ENCODE data around the gene KRTAP9-7. TPM values are rescaled to one million over a fixed set of nuclear protein-coding genes. Genes with fewer than 3 reads are reported as not detected.
"Not testable (repeated sequence)": the region's sequence is repeated elsewhere in the genome, so short reads cannot be mapped to it uniquely, and the experiment has no call there.

KRTAP9-7 gene
- total RNA-seq, 2 donors from 2014 or later = not detected

DNA sequence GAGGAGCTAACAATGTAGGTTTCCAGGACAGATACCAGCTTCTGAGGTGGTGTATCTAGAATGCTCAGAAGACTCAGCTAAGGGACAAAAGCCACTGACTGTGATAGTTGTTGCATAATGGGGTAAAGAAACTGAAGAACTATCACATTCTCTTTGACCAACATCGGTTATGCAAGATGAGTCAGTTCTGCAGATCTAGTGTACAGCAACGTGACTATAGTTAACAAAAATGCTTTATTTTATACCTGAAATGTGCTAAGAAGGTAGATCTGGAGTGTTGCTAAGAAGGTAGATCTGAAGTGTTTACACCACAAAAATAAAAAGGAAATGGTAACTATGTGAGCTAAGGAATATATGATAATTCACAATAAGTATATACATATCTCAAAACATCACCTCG is 7.8 kb upstream of the KRTAP9-7 start:
- DNase-seq (ENCODE audit: low spot score) = no peak

DNA sequence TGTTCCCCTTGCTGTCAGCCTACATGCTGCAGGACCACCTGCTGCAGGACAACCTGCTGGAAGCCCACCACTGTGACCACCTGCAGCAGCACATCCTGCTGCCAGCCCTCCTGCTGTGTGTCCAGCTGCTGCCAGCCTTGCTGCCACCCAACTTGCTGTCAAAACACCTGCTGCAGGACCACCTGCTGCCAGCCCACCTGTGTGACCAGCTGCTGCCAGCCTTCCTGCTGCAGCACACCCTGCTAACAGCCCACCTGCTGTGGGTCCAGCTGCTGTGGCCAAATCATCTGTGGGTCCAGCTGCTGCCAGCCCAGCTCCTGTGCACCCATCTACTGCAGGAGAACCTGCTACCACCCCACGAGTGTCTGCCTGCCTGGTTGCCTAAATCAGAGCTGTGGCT is 4.2 kb upstream of the KRTAP9-7 start:
- intact Hi-C loops (cut with DNase I); DNase-seq (ENCODE audit: low spot score): not testable (repeated sequence)

More for the DNA sequence above, 7.8 kb upstream of the KRTAP9-7 start:
- intact Hi-C loops (cut with DNase I) = no loop called here

DNA sequence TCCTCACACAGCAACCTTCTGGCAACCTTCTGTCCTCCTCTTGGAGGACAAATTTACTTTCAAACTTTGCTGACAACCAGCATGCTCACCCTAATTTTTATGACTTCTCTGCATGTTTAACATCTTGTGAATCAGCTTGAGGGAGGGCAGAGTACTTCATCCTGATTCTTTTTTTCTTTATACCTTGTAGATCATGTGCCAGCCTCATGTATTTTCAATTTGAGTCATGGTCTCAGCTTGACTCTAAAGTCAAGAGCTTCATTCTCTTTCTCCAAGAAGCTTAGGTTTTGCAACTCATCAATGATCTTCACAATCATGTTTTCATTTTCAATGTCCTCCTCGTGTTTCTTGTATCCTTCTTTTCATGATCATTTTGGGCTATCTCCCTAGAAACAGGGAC is 3.6 kb upstream of the KRTAP9-7 start:
- intact Hi-C loops (cut with DNase I) = no loop called here
- no peak for DNase-seq (ENCODE audit: low spot score)

DNA sequence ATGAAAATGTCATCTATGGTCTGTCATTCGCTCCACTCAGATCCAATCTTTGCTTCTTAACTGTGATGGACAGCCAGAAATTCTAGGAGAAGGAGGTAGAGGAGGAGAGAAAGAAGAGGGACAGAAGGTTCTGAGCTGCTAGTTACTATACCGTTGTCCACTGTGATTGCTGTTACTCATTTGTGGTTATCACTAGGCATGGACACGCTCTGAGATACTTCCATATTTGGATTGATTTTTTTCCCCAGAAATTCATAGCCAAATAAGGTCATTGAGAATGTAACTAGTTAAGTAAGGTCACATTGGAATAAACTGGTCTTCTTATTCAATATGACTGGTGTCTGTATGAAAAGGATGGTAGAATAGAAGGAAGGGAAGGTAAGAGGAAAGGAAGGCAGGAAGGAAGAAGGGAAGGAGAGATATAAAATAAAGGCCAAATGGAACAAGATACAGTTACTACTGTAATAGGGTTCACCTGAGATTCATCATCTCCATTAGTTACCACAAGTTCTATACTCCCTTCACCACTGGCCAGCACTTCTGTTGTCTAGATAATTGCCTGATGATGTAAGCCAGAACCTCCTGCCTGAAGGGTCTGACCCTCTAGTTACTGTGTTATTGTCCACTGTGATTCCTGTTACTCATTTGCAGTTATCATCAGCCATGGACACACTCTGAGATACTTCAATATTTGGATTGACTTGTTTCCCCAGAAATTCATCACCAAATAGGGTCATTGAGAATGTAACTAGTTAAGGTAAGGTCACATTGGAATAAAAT is 2.9 kb downstream of the KRTAP9-7 start:
- intact Hi-C loops (cut with DNase I) = no loop called here
- no peak for DNase-seq (ENCODE audit: low spot score)

DNA sequence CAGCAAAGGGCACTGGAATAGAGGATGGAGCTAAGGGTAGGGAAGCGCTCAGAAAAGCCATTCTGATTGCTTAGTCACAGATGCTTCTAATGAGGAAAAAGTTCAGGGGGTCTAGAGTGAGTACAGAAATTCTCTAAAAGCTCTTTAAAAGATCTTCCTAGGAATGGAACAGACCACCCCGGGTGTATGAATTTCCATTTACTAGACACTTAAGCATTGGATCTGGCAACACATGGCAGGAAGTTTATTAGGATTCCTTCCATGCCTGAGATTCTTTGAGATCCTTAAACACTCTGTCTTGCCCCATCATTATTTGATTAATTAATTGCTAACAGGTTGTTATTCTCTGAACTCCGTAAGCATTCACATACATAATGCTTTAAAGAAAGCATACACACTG is 8.5 kb downstream of the KRTAP9-7 start:
- intact Hi-C loops (cut with DNase I) = no loop called here
- no peak for DNase-seq (ENCODE audit: low spot score)

DNA sequence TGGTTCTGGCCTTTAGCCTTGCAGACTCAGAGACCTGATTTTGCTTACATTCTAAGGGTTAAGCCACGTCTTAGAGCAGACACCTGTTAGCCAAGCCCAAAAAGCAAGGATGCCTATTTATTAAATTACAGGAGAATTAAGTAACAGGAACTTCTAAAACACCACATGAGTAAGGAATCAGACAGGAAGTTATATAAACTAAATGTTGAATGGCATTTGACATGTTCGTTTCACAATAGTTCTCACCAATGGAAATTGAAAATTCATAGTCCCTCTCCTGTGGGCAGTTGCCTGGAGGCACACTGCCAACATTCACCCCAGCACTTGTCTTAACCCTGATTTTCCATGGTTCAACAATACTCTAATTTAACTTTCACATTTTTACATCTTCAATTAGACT is 9.0 kb downstream of the KRTAP9-7 start:
- intact Hi-C loops (cut with DNase I) = no loop called here
- no peak for DNase-seq (ENCODE audit: low spot score)

DNA sequence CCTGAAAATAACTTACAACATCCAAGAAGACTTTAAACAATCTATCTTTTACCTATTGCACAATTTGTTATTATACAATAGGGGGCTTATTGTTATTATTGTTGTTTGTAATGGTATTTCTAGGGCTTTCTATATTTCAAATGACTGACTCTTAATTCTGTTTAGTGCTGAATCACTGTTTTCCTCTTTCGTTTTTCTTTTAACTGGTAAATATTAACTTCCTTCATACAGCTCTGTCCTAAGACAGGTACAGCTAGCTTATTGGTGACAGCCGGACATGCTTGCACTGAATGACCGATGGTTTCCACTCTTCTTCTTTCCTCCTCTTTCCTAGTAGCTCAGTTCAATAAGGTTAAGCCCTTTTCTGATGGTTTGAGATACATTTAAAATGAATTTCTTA is 11.6 kb downstream of the KRTAP9-7 start:
- DNase-seq (ENCODE audit: low spot score) = no peak
- intact Hi-C loops (cut with DNase I) = no loop called here

DNA sequence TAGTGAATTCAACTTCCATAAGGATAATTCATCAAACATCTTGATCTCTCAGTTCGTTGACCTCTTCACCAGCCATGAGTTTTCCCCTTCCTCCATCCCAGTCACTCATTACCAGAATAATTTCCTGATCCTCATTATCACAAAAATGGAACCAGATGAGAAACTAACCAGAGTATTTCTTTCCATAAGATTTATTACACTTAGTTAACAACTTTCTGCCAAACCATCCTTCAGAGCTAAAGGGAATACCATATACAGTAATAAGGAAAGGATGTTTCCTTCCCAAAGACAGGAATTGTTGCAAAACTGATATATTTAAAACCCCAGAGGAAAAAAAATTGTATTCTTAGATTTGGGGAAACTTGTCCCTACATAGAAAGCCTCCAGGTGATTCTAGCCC is 18.5 kb downstream of the KRTAP9-7 start:
- intact Hi-C loops (cut with DNase I) = no loop called here
- DNase-seq (ENCODE audit: low spot score) = no peak

DNA sequence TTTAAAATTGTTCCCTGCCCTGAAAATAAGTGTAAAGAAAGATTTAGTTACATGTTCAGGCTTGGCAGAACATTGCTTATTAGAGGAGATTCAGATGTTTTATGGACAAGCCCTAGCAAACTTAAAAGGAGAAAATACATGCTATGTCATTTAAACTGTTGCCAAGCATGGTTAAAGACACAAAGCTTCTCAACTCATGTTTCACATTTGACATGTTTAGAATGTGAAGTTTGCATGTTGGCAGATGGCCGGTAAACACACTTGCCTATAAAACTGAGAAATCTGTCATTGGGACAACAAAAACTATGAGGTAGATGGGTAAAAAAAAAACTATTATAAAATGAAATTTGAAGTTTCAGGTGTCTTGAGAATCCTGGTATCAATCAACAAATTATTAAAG is 21.3 kb downstream of the KRTAP9-7 start:
- intact Hi-C loops (cut with DNase I) = no loop called here
- DNase-seq (ENCODE audit: low spot score) = no peak

DNA sequence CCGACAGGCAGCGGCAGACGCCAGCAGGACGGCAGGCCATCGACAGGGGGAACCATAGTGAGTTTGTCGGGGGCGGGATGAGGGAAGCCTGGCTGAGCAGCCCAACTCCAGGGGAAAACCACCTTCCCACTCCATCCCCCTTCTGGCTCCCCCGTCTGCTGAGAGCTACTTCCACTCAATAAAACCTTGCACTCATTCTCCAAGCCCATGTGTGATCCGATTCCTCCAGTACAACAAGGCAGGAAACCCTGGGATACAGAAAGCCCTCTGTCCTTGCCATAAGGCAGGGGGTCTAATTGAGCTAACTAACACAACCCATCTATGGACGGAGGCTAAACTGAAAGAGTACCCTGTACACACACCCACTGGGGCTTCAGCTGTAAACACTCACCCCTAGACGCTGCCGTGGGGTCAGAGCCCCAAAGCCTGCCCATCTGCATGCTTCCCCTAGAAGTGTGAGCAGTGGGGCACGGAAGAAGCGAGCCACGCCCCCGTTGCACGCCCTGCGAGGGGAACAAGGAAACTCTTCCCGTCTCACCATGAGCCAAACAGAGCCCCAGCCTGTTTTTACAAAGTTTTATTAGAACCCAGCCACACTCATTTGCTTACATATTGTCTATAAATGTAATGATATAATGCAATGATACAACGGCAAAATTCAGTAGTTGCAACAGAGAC is 23.1 kb downstream of the KRTAP9-7 start:
- intact Hi-C loops (cut with DNase I) = loop anchor here in 1 of 2 donors (1.0 kb wide), 1 partner anchor 24 kb away; no protein-coding TSS in a partner anchor
- DNase-seq (ENCODE audit: low spot score) = no peak

DNA sequence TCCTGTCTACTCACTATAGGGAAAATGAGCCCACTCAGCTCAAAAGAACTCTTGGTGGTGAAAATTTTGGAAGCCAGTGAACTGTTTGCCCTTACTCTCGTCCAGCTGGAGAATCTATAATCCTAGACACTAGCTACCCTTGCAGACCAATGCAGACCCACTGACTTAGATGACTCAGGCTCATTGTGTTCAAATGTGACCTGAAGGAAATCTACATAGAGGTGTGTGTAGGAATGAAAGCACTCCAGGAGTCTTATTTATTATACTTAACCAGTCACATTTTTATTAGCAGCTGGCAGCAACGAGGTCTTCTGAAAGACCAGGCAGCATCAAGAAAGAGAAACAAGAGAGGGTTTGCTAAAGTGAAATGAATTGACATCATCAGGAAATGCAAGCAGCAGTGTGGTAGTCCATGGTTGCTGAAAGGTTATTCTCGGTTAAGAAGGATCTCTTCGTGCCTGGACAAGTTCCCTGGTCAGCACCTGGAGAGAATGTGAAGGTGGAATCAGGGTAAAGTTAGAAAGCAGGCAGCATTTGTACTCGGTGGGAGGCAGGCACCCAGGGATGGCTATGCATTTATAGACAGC is 25.8 kb downstream of the KRTAP9-7 start:
- DNase-seq (ENCODE audit: low spot score) = no peak
- intact Hi-C loops (cut with DNase I) = no loop called here

DNA sequence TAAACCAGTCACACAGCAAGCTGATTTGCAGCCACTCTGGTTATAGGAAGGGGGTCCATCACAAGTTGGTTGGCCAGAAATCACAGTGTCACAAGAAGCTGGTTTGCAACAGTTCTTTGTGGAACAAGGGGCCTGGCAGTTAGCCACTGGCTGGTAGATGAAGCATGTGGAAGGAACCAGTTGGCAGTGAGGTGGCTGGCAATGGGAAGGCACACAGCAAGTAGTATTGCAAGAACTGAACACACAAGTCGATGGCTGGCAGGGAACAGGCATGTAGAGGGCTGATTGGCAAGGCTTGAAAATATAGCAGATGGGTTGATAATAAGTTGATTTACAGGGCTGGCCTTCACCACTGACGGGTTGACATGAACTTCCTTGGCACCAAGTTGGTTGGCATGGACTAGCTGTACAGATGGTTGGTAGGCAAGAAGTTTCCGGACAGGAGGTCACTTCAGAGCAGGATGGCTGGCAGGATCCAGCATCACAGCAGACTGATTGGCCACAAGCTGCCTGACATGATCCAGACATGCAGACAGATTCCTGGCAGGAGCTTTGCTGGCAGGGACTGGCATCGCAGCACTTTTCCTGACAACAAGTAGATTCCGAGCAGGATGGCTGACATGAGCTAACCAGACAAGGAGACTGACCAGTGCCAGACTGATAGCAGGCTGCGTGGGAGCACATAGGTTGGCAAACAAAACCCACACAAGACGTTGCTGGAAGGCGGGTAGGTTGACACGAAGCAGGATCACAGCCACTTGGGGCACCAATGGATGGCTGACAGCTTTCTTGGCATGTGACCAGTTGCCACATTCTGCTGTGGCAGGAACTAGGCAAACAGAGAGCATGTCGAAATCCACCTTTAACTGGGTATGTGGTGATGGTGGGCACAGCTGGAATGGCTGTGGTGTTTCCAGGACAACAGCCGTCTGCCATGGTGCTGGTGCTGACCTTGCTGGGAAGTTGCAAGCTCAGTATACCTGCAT is 26.7 kb downstream of the KRTAP9-7 start, which contains the start of gene KRTAP29-1:
TSS of gene KRTAP29-1 (minus strand) at position 936 of the 986 bp plus-strand sequence. CDS start at position 936, 0 bp downstream.
- intact Hi-C loops (cut with DNase I) = no loop called here
- DNase-seq (ENCODE audit: low spot score) = no peak

DNA sequence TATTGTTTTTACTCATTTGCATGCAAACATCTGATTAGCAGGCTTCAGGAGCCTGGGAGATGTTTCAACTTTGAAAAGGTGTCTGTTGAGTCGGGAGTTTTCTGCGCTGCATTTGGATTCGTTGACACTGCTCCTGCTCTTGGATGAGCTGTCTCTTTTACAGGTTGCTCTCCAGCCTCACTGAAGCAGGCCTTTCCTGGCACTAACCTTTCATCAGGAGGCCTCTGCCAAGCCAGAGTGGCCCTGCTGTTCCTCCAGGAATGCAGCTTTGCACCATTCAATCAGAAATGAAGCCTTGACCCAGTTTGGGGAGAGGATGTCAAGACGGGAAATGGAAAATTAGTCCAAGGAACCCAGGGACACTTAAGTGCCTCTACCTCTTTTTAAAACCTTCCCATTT is 27.5 kb downstream of the KRTAP9-7 start:
- intact Hi-C loops (cut with DNase I) = no loop called here
- DNase-seq (ENCODE audit: low spot score) = no peak

DNA sequence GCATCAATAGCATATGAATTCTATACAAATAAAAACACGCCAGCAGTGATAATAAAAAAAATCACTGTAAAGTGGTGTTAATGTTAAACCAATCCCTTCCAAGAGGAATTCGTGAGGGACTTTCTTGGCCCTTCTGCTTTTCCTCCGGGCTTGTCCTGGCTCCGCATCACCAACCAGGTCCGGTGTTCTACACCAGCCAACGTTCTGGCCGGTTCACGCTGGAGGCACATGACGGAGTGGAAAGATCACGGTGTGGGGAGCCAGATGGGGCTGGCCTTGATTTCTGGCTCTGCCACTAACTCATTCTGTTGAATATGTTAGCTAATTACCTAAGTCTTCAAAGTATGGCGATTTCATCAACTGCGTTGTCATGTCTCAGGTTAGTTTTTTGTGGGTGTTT is 28.6 kb downstream of the KRTAP9-7 start:
- intact Hi-C loops (cut with DNase I) = no loop called here
- DNase-seq (ENCODE audit: low spot score) = no peak

DNA sequence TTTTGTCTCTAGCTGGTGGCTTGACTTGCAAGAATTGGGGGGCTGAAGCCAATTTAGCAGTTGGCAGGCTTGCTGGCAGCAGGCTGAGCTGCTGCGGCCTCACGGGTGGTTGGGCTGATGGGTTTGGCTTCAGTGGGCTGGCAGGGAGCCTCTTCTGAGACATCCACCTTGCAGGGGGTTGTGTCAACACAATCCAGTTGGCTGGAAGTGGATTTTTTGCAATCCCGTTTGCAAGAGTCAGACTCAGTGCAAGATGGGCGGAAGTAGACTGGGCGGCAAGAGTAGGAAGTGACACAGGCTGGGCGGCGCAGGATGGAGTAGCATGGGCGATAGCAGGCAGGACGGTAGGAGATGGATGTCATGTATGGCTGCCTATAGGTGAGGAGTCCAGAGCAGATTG is 32.1 kb downstream of the KRTAP9-7 start:
- intact Hi-C loops (cut with DNase I) = no loop called here
- DNase-seq (ENCODE audit: low spot score) = no peak

DNA sequence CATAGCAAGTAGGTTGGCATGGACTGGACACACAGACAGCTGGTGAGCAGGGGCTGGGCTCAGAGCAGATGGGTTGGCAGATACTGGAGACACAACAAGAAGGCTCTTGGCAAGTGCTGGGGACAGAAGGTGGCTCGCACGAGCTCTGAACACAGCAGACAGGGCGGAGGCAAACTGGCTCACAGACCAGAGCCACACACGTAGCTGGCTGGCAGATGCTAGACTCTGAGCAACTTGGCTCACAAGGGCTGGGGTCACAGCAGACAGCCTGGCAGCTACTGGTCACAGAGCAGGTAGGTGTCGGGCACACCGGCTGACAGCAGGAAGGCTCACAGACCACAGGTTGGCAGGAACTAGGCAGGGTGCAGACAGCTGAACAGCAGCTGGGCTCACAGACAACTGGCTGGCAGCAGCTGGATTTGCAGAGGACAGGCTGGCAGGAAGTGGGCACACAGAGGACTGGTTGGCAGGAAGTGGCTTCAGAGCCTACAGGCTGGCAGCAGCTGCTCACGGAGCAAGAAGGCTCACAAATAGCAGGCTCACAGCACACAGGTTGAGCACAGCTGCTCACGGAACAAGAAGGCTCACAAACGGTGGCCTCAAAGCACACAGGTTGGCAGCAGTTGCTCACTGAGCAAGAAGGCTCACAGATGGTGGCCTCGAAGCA is 32.9 kb downstream of the KRTAP9-7 start:
- DNase-seq (ENCODE audit: low spot score) = peak; percentile 80
- intact Hi-C loops (cut with DNase I) = no loop called here

DNA sequence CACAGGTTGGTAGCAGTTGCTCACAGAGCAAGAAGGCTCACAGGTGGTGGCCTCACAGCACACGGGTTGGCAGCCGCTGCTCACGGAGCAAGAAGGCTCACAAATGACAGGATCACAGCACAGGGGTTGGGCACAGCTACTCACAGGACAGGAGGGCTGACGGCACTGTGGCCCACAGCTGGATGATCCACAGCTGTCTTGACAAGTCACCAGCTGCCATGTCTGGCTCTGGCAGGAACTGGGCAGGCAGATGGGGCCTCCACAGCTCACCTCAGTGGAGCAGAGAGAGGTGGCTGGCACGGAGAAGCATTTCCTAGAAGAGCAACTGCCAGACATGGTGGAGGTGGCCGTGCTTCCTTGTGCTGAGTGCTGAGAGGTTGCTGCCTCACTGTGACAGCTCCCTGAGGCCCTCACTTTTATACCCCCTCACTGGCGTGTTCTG is 33.4 kb downstream of the KRTAP9-7 start, which contains the start of gene KRTAP16-1:
TSS of gene KRTAP16-1 (minus strand) at position 392 of the 442 bp plus-strand sequence. CDS start at position 336, 56 bp downstream.
- DNase-seq (ENCODE audit: low spot score) = no peak
- intact Hi-C loops (cut with DNase I) = no loop called here

DNA sequence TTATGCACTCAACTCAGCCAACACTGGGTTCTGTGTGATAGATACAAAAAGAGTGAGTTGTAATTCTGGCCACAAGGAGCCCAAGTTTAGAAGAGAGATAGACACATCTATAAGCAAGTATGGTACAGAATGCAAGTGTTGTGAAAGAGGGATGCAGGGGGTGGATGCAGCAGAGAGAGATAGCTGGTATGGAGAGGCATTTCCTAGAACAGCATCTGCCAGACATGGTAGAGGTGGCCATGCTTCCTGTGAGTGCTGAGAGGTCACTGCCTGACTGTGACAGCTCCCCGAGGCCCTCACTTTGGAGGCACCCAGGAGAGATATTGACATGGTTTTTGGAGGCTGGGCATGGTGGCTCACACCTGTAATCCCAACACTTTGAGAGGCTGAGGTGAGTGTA is 35.6 kb downstream of the KRTAP9-7 start:
- no peak for DNase-seq (ENCODE audit: low spot score)
- intact Hi-C loops (cut with DNase I) = no loop called here

All from posterior vena cava (tissue), 2 donors.